Central memory CD4-positive, alpha-beta T cell (primary cell): ENCODE results near the gene S100B.

Experiments used
- DNase-seq: peaks from one replicate; pipeline ENCODE4 v3.0.0; 2022

S100B gene

GRCh38 chr21:46557919-46558392 lies 46.9 kb downstream of the S100B start:
- DNase-seq, result no peak

GRCh38 chr21:46557469-46557868 lies 47.4 kb downstream of the S100B start:
- DNase-seq, result no peak

GRCh38 chr21:46556802-46557201 lies 48.1 kb downstream of the S100B start:
- no peak for DNase-seq

- no peak for DNase-seq
Measured at GRCh38 chr21:46555678-46556077, 49.2 kb downstream of the S100B start.

- DNase-seq, result no peak
Measured at GRCh38 chr21:46555225-46555617, 49.7 kb downstream of the S100B start.

GRCh38 chr21:46554431-46555224 lies 50.3 kb downstream of the S100B start:
- no peak for DNase-seq

GRCh38 chr21:46553993-46554392 lies 50.9 kb downstream of the S100B start:
- DNase-seq, result no peak

- DNase-seq, result no peak
Measured at GRCh38 chr21:46552865-46553379, 52.0 kb downstream of the S100B start.

GRCh38 chr21:46552274-46552673 lies 52.6 kb downstream of the S100B start:
- DNase-seq, result peak; percentile 54

- DNase-seq, result peak; percentile 34
Measured at GRCh38 chr21:46551636-46552241, 53.1 kb downstream of the S100B start.

GRCh38 chr21:46550116-46550941 lies 54.6 kb downstream of the S100B start:
- peak; percentile 89 for DNase-seq

GRCh38 chr21:46549650-46550049 lies 55.2 kb downstream of the S100B start:
- no peak for DNase-seq
